IPS-18c (cell line): Measurements from ENCODE around the gene ZNF598.
"Not testable (repeated sequence)": the region's sequence is repeated elsewhere in the genome, so short reads cannot be mapped to it uniquely, and the experiment has no call there.

Source experiments
- H3K4me3 ChIP-seq: 2 replicates; pipeline ENCODE4 v1.7.0; 2013; ENCODE audit warnings: low read depth, mild to moderate bottlenecking, low read length, moderate library complexity; ENCODE audit not compliant: insufficient read depth
- H3K9me3 ChIP-seq: one replicate; pipeline ENCODE4 v1.6.1; 2013; ENCODE audit warnings: mild to moderate bottlenecking, low read length, moderate library complexity; ENCODE audit not compliant: control insufficient read depth, insufficient read depth

The ZNF598 gene

DNA sequence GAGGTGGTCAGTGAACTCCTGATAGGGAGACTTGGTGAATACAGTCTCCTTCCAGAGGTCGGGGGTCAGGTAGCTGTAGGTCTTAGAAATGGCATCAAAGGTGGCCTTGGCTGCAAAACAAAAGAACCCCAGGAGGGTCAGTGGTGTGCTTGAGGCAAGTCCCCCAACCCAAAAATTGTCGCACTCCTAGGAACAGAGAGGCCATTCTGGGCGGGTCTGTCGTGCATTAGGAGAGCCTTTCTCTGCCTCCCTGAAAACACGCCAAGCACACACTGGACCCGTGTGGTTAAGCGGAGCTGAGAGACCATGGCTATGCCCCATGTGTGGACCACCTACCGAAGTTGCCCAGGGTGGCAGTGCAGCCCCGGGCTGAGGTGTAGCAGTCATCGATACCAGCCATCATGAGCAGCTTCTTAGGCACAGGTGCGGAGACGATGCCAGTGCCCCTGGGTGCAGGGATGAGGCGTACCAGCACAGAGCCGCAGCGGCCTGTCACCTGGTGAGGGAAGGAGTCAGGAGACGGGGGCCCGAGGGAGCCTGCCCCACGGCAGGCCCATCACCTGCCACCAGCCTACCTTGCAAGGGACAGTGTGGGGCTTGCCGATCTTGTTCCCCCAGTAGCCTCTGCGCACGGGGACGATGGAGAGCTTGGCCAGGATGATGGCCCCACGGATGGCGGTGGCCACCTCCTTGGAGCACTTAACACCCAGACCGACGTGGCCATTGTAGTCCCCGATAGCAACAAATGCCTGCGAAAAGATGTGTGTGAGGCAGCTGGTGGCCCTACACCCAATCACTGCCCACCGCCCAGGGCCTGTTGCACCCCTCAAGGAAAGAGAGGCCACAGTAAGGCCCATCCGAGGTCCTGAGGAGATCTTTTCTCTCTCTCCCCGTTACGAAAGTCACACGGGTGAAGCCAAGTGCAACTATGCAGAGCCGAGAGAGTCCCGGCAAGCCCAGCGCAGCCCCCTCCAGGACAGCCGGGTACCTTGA, 47.2 kb downstream of the ZNF598 start:
- not testable (repeated sequence) for H3K9me3 ChIP-seq
- peak overlapping the region; percentile 87 for H3K4me3 ChIP-seq

DNA sequence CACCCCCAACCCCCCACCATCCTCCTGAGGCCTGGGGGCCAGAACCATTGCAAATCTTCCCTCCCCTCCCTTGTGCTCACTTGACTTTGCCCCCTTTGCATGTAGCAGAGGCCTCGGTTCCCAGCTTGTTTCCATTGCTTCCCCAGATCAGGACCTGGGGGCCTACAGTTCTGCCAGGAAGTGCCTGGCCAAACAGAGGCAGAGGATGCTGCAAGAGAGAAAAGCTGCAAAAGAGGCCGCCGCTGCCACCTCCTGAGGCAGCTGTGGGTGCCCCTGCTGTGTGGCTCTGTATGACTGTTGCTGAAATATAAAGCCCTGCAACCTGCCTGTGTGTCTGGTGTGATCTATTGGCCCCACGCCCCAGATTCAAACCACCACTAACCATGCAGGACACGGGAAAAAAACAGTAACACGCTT, 48.0 kb downstream of the ZNF598 start:
- no peak overlapping the region for H3K4me3 ChIP-seq
- H3K9me3 ChIP-seq: peaks cover 2% of the 10 kb centered on the region

DNA sequence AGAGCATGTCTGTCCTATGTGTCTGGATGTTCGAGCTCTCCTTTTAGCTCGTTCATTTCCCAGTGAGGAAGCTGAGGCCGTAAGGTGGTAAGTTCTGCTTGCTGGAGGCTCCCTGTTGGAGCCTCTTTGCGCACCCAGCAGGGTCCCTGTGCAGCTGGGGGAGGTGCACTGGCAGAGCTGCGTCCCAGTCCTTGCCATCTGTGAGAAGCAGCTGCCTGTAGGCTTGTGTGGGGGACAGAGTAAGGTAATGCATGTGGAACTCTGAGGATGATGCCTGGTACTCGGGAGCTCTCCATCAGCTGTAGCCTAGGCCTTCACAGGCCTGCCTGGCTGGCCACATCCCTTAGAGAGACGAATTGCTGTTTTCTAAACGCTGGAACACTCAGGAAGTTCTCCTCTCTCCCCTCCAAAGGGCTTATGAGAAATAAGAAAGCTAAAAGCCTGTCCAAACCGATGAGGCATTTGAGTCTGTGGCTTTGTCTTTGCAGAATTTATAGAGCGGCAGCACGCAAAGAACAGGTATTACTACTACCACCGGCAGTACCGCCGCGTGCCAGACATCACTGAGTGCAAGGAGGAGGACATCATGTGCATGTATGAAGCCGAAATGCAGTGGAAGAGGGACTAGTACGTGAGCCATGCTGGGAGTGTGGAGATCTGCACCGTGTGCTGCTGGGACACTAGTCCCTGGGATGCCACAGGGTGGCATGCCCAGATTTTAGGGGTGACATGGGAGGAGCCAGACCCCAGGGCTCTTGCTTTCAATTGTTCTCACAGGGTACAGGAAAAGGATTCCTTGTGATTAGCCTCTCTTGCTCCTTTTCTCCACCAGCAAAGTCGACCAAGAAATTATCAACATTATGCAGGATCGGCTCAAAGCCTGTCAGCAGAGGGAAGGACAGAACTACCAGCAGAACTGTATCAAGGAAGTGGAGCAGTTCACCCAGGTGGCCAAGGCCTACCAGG, 48.7 kb downstream of the ZNF598 start:
- peak overlapping the region; percentile 84 for H3K4me3 ChIP-seq
- peaks cover 2% of the 10 kb centered on the region for H3K9me3 ChIP-seq

DNA sequence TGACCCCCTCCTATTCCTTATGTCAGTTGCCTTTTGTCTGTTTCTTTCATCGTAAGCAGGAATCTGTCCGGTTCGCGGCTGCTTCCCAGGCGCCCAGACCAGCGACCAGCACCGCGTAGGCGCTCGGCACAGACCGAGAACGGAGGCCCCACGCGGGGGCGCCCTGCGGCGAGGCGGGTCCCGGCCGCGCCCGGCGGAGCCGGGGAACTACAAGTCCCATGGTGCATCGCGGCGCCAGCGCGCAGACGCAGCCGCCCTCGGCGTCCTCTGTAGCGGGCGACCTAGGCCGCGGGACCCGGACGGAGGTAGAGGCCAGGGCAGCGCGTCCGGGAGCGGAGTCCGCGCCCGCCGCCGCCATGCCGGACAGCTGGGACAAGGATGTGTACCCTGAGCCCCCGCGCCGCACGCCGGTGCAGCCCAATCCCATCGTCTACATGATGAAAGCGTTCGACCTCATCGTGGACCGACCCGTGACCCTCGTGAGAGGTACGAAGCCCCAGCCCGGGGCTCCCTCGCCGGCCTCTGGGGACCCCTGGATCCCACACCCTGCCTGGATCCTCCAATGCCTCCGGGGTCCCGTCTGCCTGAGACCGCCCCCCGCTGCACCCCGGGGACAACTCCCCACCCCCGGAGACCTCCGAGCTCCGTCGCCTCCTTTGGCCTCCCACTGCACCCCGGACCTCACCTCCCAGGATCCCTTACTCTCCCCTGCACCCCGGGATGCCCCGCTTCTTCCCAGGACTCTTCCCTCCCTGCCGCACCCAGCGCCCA, 50.2 kb downstream of the ZNF598 start, which contains the start of gene NDUFB10:
TSS of gene NDUFB10 (plus strand) at position 270 of the 771 bp plus-strand sequence. CDS start at position 357, 87 bp downstream.
- H3K9me3 ChIP-seq: peaks cover 2% of the 10 kb centered on the region

DNA sequence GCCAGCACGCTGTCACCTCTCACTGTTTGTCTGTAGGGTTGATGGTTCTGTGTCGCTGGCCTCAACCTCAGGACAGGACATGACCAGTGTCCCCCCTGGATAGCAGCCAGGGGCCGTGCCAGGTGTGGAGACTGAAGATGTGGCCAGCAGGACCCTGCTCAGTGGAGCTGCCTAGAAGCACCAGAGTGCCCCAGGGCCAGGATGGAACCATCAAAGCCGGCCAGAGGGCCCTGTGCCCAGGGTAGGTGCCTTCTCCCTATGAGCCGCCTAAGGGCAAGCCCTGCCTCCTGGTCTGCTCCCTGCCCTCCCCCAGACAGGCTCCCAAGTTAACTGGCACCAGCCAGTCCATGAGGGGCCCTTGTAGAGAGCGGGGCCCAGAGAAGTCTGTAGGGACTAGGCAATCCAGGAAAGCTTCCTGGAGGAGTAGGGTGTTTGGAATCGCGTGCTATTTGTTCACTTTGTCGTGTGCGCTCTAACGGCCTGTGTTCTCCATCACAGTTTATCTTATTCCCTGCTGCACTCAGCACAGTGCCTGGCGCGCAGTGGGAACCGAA, 50.8 kb downstream of the ZNF598 start:
- Histone ChIP-seq H3K9me3 (peaks cover 2% of the 10 kb centered on the region), H3K4me3 (peak overlapping the region; percentile 84)

More for the DNA sequence above, 50.2 kb downstream of the ZNF598 start, which contains the start of gene NDUFB10:
- H3K4me3 ChIP-seq: peak within 1 kb of the TSS; percentile 84

DNA sequence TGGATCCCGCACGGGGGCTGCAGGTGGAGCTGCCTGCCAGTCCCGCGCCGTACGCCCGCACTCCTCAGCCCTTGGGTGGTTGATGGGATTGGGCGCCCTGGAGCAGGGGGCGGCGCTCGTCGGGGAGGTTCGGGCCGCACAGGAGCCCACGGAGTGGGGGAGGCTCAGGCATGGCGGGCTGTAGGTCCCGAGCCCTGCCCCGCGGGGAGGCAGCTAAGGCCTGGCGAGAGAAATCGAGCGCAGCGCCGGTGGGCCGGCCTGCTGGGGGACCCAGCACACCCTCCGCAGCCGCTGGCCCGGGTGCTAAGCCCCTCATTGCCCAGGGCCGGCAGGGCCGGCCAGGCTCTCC, 51.5 kb downstream of the ZNF598 start:
- not testable (repeated sequence) for H3K9me3 ChIP-seq, H3K4me3 ChIP-seq

DNA sequence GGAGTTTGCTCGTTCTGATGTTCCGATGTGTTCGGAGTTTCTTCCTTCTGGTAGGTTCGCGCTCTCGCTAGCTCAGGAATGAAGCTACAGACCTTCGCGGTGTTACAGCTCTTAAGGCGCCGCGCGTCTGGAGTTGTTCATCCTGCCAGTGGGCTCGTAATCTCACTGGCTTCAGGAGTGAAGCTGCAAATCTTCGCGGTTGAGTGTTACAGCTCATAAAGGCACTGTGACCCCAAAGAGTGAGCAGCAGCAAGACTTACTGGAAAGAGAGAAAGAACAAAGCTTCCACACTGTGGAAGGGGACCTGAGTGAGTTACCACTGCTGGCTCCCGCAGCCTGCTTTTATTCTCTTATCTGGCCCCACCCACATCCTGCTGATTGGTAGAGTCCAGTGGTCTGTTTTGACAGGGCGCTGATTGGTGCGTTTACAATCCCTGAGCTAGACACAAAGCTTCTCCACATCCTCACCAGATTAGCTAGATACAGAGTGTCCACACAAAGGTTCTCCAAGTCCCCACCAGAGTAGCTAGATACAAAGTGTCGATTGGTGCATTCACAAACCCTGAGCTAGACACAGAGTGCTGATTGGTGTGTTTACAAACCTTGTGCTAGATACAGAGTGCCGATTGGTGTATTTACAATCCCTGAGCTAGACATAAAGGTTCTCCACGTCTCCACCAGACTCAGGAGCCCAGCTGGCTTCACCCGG, 52.0 kb downstream of the ZNF598 start:
- not testable (repeated sequence) for H3K4me3 ChIP-seq, H3K9me3 ChIP-seq

DNA sequence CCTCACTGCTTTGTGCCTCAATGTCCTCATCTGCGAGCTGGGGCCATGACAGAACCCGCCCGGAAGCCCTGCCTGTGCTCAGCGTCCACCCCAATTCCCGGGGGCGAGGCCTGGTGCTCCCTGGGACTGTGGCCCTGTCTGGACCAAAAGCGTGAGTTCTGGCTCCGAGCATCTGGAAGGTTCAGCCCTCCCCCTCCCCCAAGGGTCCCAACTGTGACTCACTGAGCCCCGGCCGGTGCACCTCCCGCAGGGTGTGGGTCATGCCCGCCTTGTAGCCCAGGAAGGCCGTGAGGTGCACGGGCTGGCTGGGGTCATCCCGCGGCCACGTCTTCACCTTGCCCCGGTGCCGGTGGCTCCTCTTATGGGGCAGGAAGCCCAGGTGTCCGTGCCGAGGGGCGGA, 55.9 kb downstream of the ZNF598 start:
- H3K4me3 ChIP-seq: no peak overlapping the region
- H3K9me3 ChIP-seq: no peaks in the 10 kb centered on the region

DNA sequence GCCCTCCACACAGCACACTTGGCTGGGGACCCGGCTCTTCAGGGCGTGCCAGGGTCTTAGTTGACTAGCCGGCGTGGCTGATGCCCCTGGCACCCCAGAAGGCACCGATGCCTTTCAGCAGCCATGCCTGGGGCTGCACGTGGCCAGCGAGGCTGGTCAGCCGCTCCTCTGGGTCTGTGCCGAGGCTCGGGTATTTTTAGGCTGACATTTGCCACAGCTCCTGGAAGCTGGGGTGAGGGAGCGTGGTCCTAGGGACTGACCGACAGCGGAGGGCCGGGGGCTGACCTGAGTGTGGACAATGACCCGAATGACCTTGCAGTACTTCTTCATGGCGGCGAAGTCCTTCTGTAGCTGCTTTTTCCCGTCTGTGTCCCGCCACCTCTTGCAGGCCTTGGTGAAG, 59.1 kb downstream of the ZNF598 start:
- no peaks in the 10 kb centered on the region for H3K9me3 ChIP-seq
- H3K4me3 ChIP-seq: no peak overlapping the region

DNA sequence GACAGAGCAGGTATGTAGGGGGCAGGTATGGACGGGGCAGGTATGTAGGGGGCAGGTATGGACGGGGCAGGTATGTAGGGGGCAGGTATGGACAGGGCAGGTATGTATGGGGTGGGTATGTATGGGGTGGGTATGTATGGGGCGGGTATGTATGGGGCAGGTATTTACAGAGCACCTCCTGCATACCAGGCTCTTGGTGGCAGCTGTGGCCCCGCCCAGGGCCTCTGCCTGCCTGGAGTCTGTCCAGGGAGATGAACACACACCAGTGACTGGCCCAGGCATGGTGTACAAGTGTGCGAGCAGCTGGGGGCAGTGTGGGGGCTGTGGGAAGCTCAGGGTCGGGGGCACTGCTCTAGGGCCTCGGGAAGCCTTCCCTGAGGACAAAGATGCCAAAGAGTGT, 59.6 kb downstream of the ZNF598 start:
- Histone ChIP-seq H3K4me3 (no peak overlapping the region), H3K9me3 (no peaks in the 10 kb centered on the region)

DNA sequence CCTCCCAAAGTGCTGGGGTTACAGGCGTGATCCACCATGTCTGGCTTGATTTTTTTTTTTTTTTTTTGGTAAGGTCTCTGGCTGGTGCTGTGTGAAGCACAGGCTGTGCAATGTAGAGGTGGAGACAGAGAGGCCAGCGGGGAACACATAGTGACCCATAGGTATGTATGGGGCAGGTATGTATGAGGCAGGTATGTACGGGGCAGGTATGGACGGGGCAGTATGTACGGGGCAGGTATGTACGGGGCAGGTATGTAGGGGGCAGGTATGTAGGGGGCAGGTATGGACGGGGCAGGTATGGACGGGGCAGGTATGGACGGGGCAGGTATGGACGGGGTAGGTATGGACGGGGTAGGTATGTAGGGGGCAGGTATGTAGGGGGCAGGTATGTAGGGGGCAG, 60.1 kb downstream of the ZNF598 start:
- H3K9me3 ChIP-seq: no peaks in the 10 kb centered on the region
- no peak overlapping the region for H3K4me3 ChIP-seq
